GM19455 (cell line): ENCODE measurements around the gene LRRC49.
"Not testable (repeated sequence)": the region's sequence is repeated elsewhere in the genome, so short reads cannot be mapped to it uniquely, and the experiment has no call there.

Experiments used
- ATAC-seq: cut with Tn5 transposase; IDR thresholded peaks from one replicate; pipeline ENCODE4 v1.9.1; 2021; ENCODE audit not compliant: unreplicated experiment

Gene LRRC49

GRCh38 chr15:70974004-70974832 is 81.6 kb downstream of the LRRC49 start:
- no peak for ATAC-seq

GRCh38 chr15:70976851-70977250 is 84.2 kb downstream of the LRRC49 start:
- ATAC-seq = no peak

GRCh38 chr15:70995383-70995970 is 102.9 kb downstream of the LRRC49 start:
- no peak for ATAC-seq

- no peak for ATAC-seq
Observed at GRCh38 chr15:70998319-70998718, 105.7 kb downstream of the LRRC49 start.

- ATAC-seq = no peak
Observed at GRCh38 chr15:71002316-71002715, 109.7 kb downstream of the LRRC49 start.

GRCh38 chr15:71003319-71003718 is 110.7 kb downstream of the LRRC49 start:
- no peak for ATAC-seq

- ATAC-seq = not testable (repeated sequence)
Observed at GRCh38 chr15:71004506-71004905, 111.9 kb downstream of the LRRC49 start.

GRCh38 chr15:71005895-71006294 is 113.3 kb downstream of the LRRC49 start:
- no peak for ATAC-seq

GRCh38 chr15:71008250-71008870 is 115.7 kb downstream of the LRRC49 start:
- ATAC-seq = no peak

GRCh38 chr15:71010472-71010871 is 117.8 kb downstream of the LRRC49 start:
- no peak for ATAC-seq

- ATAC-seq = no peak
Observed at GRCh38 chr15:71010997-71011396, 118.4 kb downstream of the LRRC49 start.

GRCh38 chr15:71011503-71012155 is 119.0 kb downstream of the LRRC49 start:
- ATAC-seq = no peak

GRCh38 chr15:71013446-71013845 is 120.8 kb downstream of the LRRC49 start:
- ATAC-seq = no peak

- ATAC-seq = no peak
Observed at GRCh38 chr15:71015342-71015741, 122.7 kb downstream of the LRRC49 start.

- ATAC-seq = not testable (repeated sequence)
Observed at GRCh38 chr15:71031232-71031631, 138.6 kb downstream of the LRRC49 start.

GRCh38 chr15:71035478-71035877 is 142.9 kb downstream of the LRRC49 start:
- not testable (repeated sequence) for ATAC-seq

- no peak for ATAC-seq
Observed at GRCh38 chr15:71042356-71042922, 149.8 kb downstream of the LRRC49 start.

- ATAC-seq = no peak
Observed at GRCh38 chr15:71043373-71043772, 150.7 kb downstream of the LRRC49 start.

- ATAC-seq = no peak
Observed at GRCh38 chr15:71044006-71044405, 151.4 kb downstream of the LRRC49 start.

- not testable (repeated sequence) for ATAC-seq
Observed at GRCh38 chr15:71046146-71046545, 153.5 kb downstream of the LRRC49 start.
